ENCODE measurements around the gene AKAIN1. TPM values are rescaled to one million over a fixed set of nuclear protein-coding genes. Genes with fewer than 3 reads are reported as not detected.

AKAIN1 gene
- polyA plus RNA-seq, 1 of the 3 experiments (the other 2 are of a cell fraction) = not detected

- Histone ChIP-seq H3K4me2 (no peak overlapping the region), H3K9me2 (no peaks in the 10 kb centered on the region), H3K27ac (ENCODE audit: low read depth in 2 of 2, low read length in 1 of 2) (no peak overlapping the region), H3K9me3 (0 out of 2 replicates have a peak, but pooled peaks cover 2% of the 10 kb centered on the region), H3K36me3 (replicated peaks in 1 of 2; ENCODE audit: control insufficient read depth in 1 of 2, insufficient read depth in 2 of 2, low read length in 1 of 2) (no peaks in the 10 kb centered on the region), H3K27me3 (ENCODE audit: insufficient read depth) (no peaks in the 10 kb centered on the region), H3F3A (replicated peaks; ENCODE audit: insufficient read depth) (no peaks in the 10 kb centered on the region), H2AFZ (ENCODE audit: low read depth) (no peak overlapping the region), H3K4me3 (ENCODE audit: low read depth in 2 of 2, low read length in 1 of 2) (no peak overlapping the region), H3K9ac (no peak overlapping the region), H4K20me1 (ENCODE audit: insufficient read depth) (no peaks in the 10 kb centered on the region), H3K79me2 (ENCODE audit: insufficient read depth) (no peaks in the 10 kb centered on the region), H3K4me1 (ENCODE audit: control insufficient read depth in 1 of 2, insufficient read depth in 2 of 2, low read depth in 1 of 2, low read length in 1 of 2) (no peaks in the 10 kb centered on the region)
- no CpG with 5 or more reads among the region's 2 CpGs for WGBS (ENCODE audit: low lambda C conversion rate)
- CTCF ChIA-PET = no interaction called here
- DNase-seq = no peak
- POLR2A ChIA-PET = no interaction called here
- no peak for TF ChIP-seq TAF1 (IDR thresholded peaks at IDR 0.05; ENCODE audit: borderline replicate concordance, low read depth, low read length)
- TF ChIP-seq IRF3 (IDR thresholded peaks at IDR 0.05; ENCODE audit: low read depth, low read length) = no peak
- no peak for TF ChIP-seq SMC3 (IDR thresholded peaks at IDR 0.05; ENCODE audit: low read depth, low read length)
- TF ChIP-seq ZBTB33 (IDR thresholded peaks at IDR 0.05; ENCODE audit: borderline replicate concordance, low read depth) = no peak
- no peak for TF ChIP-seq CHD2 (IDR thresholded peaks at IDR 0.05; ENCODE audit: low read length, partially characterized antibody)
- no peak for TF ChIP-seq MXI1 (IDR thresholded peaks at IDR 0.05; ENCODE audit: low read depth, low read length)
- TF ChIP-seq REST (IDR thresholded peaks at IDR 0.05; ENCODE audit: low read depth, low read length) = no peak
- TF ChIP-seq JUND (IDR thresholded peaks at IDR 0.05) = no peak
- no peak for TF ChIP-seq POLR2AphosphoS5 (IDR thresholded peaks at IDR 0.05; ENCODE audit: low read depth, low read length)
- no peak for TF ChIP-seq YY1 (IDR thresholded peaks at IDR 0.05; ENCODE audit: low read depth)
- TF ChIP-seq USF1 (IDR thresholded peaks at IDR 0.05; ENCODE audit: borderline replicate concordance, low read depth) = no peak
- no peak for TF ChIP-seq MAX (IDR thresholded peaks at IDR 0.05; ENCODE audit: low read depth)
- no peak for TF ChIP-seq EP300 (IDR thresholded peaks at IDR 0.05; ENCODE audit: borderline replicate concordance in 1 of 2, low read depth in 1 of 2, low read length in 1 of 2)
Measured at GRCh38 chr18:5122272-5122671, 74.8 kb downstream of the AKAIN1 start.
